CD4-positive, alpha-beta T cell (primary cell): ENCODE data around the gene CARD19. TPM values are rescaled to one million over a fixed set of nuclear protein-coding genes. Genes with fewer than 3 reads are reported as not detected.
A peak's percentile ranks its signal among the peaks of the same experiment; 100 is the strongest.

Experiments
- ATAC-seq: fragments of 200-7000 bp; cut with Tn5 transposase; one replicate; pipeline ENCODE4 v1.10.0; 2022; ENCODE audit warnings: mild to moderate bottlenecking; ENCODE audit not compliant: poor library complexity
- CTCF ChIA-PET: fragments of 350-600 bp; sonication (Branson Sonifier 250); formaldehyde crosslinking; loops from one replicate; lab custom pipeline; 2021; ENCODE audit warnings: antibody characterized with exemption, inconsistent platforms; lab: Charles Lee
- POLR2A ChIA-PET: fragments of 350-600 bp; sonication (Branson Sonifier 250); formaldehyde crosslinking; loops from one replicate; lab custom pipeline; 2021; ENCODE audit warnings: antibody characterized with exemption, inconsistent platforms; lab: Charles Lee
- DNase-seq, 14 experiments: peaks; one replicate each; pipeline ENCODE4 v3.0.0-alpha.2; 2013 to 2020; ENCODE audit warnings: mixed read lengths in 2 of 14
- H3K27ac ChIP-seq, 2 donors: one replicate each; pipeline versions ENCODE4 v1.5.1 to v1.7.0; 2013; ENCODE audit warnings: low read length in 2 of 2, low read depth in 1 of 2, mild to moderate bottlenecking in 1 of 2
- H3K27me3 ChIP-seq, 2 experiments: 1 replicate in 1 of 2; 2 replicates in 1 of 2; pipeline versions ENCODE4 v1.6.1 to v1.7.0; 2013; ENCODE audit warnings: low read length in 2 of 2, control low read depth in 1 of 2, mild to moderate bottlenecking in 1 of 2, moderate library complexity in 1 of 2; ENCODE audit not compliant: insufficient read depth in 2 of 2, control insufficient read depth in 1 of 2
- H3K36me3 ChIP-seq: one replicate; pipeline ENCODE4 v1.6.1; 2013; ENCODE audit warnings: low read length, control low read depth; ENCODE audit not compliant: insufficient read depth
- H3K4me1 ChIP-seq: one replicate; pipeline ENCODE4 v1.6.1; 2013; ENCODE audit warnings: low read length, control low read depth; ENCODE audit not compliant: insufficient read depth
- H3K4me3 ChIP-seq: one replicate; pipeline ENCODE4 v1.5.1; 2013; ENCODE audit warnings: mild to moderate bottlenecking, low read length, moderate library complexity
- H3K9me3 ChIP-seq, 2 experiments: 1 replicate in 1 of 2; 2 replicates in 1 of 2; pipeline versions ENCODE4 v1.6.1 to v1.7.0; 2013; ENCODE audit warnings: low read length in 2 of 2, mild to moderate bottlenecking in 2 of 2, control low read depth in 1 of 2, moderate library complexity in 1 of 2; ENCODE audit not compliant: control insufficient read depth in 1 of 2, insufficient read depth in 1 of 2
- H3K27ac Mint-ChIP-seq: one replicate; pipeline ENCODE4 v1.8.0; 2020; ENCODE audit warnings: mixed read lengths
- H3K27me3 Mint-ChIP-seq: one replicate; pipeline ENCODE4 v1.8.0; 2021; ENCODE audit warnings: mixed read lengths
- H3K36me3 Mint-ChIP-seq: one replicate; pipeline ENCODE4 v1.8.0; 2021; ENCODE audit warnings: low read depth, mixed read lengths
- H3K4me1 Mint-ChIP-seq: one replicate; pipeline ENCODE4 v1.8.0; 2021; ENCODE audit warnings: low read depth, mixed read lengths
- H3K4me3 Mint-ChIP-seq: one replicate; pipeline ENCODE4 v1.8.0; 2020; ENCODE audit warnings: mild to moderate bottlenecking, mixed read lengths
- H3K9me3 Mint-ChIP-seq: one replicate; pipeline ENCODE4 v1.8.0; 2020; ENCODE audit warnings: mixed read lengths
- intact Hi-C, 2 experiments: fragments of 100-400 bp; cut with DNase I in 1 of 2; cut with micrococcal nuclease in 1 of 2; formaldehyde crosslinking; loops; one replicate each; pipeline versions ENCODE4 v1.15.1 to v1.9.0; 2023 to 2025; cut with DNase I, micrococcal nuclease
- total RNA-seq, 174 experiments: library from RNA in 2 of 174; stranded (reverse) in 2 of 174; gene quantifications; one replicate each; pipeline ENCODE4 v1.2.3 and lab custom pipeline; 2021 to 2026
- TF ChIP-seq, protein P1 (sequence below): fragments of 200-600 bp; IDR thresholded peaks from one replicate; pipeline ENCODE4 v1.8.0; 2022; ENCODE audit warnings: antibody characterized with exemption, mild to moderate bottlenecking

Gene CARD19
- total RNA-seq, 2 experiments from 2014 or later: 38.8 to 39.2 TPM

DNA sequence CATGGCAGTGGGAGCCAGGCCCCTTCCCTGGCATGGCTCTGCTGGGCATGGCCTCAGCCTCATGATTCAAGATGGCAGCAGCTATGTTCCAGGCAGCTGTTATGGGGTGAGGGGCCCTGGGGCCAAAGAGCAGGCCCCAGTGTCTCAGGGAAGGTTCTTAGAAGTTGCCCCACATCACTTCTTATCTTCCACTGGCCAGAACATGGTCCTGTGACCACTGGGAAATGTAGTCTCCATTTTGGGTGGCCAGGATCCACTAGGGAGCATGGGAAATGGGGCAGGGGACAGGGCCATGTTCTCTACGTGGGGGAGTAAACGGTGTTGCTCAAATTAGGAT, 19.3 kb upstream of the CARD19 start:
- ChIA-PET POLR2A (interaction anchor here (0.8 to 2.8 kb wide), 4 partner anchors 9 to 49 kb away, joined by 3 to 8 read pairs (median 4); no protein-coding TSS in a partner anchor), CTCF (no interaction called here)
- no peak for ATAC-seq
- H3K27me3 Mint-ChIP-seq: no peaks in the 10 kb centered on the region
- TF ChIP-seq, protein P1, sequence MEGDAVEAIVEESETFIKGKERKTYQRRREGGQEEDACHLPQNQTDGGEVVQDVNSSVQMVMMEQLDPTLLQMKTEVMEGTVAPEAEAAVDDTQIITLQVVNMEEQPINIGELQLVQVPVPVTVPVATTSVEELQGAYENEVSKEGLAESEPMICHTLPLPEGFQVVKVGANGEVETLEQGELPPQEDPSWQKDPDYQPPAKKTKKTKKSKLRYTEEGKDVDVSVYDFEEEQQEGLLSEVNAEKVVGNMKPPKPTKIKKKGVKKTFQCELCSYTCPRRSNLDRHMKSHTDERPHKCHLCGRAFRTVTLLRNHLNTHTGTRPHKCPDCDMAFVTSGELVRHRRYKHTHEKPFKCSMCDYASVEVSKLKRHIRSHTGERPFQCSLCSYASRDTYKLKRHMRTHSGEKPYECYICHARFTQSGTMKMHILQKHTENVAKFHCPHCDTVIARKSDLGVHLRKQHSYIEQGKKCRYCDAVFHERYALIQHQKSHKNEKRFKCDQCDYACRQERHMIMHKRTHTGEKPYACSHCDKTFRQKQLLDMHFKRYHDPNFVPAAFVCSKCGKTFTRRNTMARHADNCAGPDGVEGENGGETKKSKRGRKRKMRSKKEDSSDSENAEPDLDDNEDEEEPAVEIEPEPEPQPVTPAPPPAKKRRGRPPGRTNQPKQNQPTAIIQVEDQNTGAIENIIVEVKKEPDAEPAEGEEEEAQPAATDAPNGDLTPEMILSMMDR: no peak
- Histone ChIP-seq H3K27me3 (no peaks in the 10 kb centered on the region), H3K9me3 (no peaks in the 10 kb centered on the region), H3K4me1 (peaks cover 62% of the 10 kb centered on the region), H3K36me3 (peaks cover 74% of the 10 kb centered on the region), H3K4me3 (no peak overlapping the region), H3K27ac (peak overlapping the region in 1 of 2 donors; percentile 43)
- H3K4me1 Mint-ChIP-seq: peaks cover 56% of the 10 kb centered on the region
- peaks cover 84% of the 10 kb centered on the region for H3K36me3 Mint-ChIP-seq
- H3K4me3 Mint-ChIP-seq: no peak overlapping the region
- intact Hi-C loops: no loop called here
- H3K27ac Mint-ChIP-seq: peak overlapping the region; percentile 68
- H3K9me3 Mint-ChIP-seq: no peaks in the 10 kb centered on the region
- no peak for DNase-seq

- Histone ChIP-seq H3K36me3 (peaks cover 72% of the 10 kb centered on the region), H3K27me3 (no peaks in the 10 kb centered on the region), H3K4me1 (peaks cover 62% of the 10 kb centered on the region), H3K27ac (peak overlapping the region in 1 of 2 donors; percentile 21), H3K9me3 (no peaks in the 10 kb centered on the region), H3K4me3 (no peak overlapping the region)
- DNase-seq (no peak), ATAC-seq (no peak)
- no peaks in the 10 kb centered on the region for H3K9me3 Mint-ChIP-seq
- H3K27me3 Mint-ChIP-seq: no peaks in the 10 kb centered on the region
- intact Hi-C loops: no loop called here
- ChIA-PET POLR2A (interaction anchor here (0.8 to 2.8 kb wide), 3 partner anchors 9 to 36 kb away, joined by 3 to 8 read pairs (median 3); no protein-coding TSS in a partner anchor), CTCF (no interaction called here)
- H3K27ac Mint-ChIP-seq: peak overlapping the region; percentile 68
- H3K4me1 Mint-ChIP-seq: peaks cover 54% of the 10 kb centered on the region
- no peak overlapping the region for H3K4me3 Mint-ChIP-seq
- peaks cover 85% of the 10 kb centered on the region for H3K36me3 Mint-ChIP-seq
- TF ChIP-seq, protein P1: no peak
Measured at GRCh38 chr9:93077367-93077766, 18.6 kb upstream of the CARD19 start.

GRCh38 chr9:93077811-93078210, 18.2 kb upstream of the CARD19 start:
- ChIA-PET CTCF (no interaction called here), POLR2A (no interaction called here)
- Histone ChIP-seq H3K27me3 (no peaks in the 10 kb centered on the region), H3K36me3 (peaks cover 69% of the 10 kb centered on the region), H3K27ac (peak overlapping the region in 1 of 2 donors; percentile 21), H3K4me3 (no peak overlapping the region), H3K9me3 (no peaks in the 10 kb centered on the region), H3K4me1 (peaks cover 62% of the 10 kb centered on the region)
- H3K27me3 Mint-ChIP-seq: no peaks in the 10 kb centered on the region
- peaks cover 85% of the 10 kb centered on the region for H3K36me3 Mint-ChIP-seq
- no peaks in the 10 kb centered on the region for H3K9me3 Mint-ChIP-seq
- no peak overlapping the region for H3K4me3 Mint-ChIP-seq
- no peak for DNase-seq
- ATAC-seq: no peak
- H3K4me1 Mint-ChIP-seq: peaks cover 49% of the 10 kb centered on the region
- TF ChIP-seq, protein P1: no peak
- peak overlapping the region; percentile 68 for H3K27ac Mint-ChIP-seq
- intact Hi-C loops: no loop called here
